GM18520 (cell line): ENCODE data around the gene PBXIP1.

ENCODE experiments used
- ATAC-seq: cut with Tn5 transposase; IDR thresholded peaks from one replicate; pipeline ENCODE4 v1.9.1; 2021; ENCODE audit not compliant: unreplicated experiment

PBXIP1 gene

DNA sequence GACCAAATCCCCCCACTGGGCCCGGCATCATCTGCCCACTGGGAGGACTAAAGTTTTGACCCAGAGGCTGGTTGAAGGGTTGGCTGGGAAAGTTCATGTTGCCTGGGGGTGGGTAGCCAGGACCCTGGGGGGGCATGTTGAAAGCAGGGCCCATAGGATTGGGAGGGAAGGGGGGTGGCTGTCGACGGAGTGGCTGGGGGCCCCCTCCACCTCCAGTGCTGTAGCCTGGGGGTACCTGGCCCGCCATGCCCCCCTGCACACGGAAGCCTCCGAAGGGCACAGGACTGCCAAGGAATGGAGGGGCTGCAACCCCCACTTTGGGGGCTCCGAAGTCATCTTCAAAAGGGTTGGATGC is 3.5 kb upstream of the PBXIP1 start:
- ATAC-seq = no peak

- ATAC-seq = no peak
Measured at GRCh38 chr1:154958681-154959425, 3.0 kb upstream of the PBXIP1 start.

DNA sequence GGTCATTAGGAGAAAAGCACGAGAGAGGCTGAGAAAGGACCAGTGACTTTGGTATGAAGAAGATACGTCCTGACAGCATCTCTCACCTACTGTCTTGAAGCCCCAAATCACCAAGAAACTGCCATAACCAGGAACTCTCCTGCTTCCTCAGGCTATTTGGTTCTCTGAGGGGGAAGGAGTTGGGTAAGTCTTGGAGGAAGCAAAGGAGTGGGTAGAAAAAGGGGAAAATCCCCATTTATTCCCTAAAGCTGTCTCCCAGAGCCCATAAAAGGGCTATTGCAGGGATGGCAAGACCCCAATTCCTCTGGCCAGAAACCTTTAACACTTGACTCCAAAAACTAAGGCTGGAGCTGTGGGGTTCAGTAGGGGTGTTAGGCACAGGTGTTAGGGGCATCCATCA is 2.1 kb upstream of the PBXIP1 start:
- no peak for ATAC-seq

DNA sequence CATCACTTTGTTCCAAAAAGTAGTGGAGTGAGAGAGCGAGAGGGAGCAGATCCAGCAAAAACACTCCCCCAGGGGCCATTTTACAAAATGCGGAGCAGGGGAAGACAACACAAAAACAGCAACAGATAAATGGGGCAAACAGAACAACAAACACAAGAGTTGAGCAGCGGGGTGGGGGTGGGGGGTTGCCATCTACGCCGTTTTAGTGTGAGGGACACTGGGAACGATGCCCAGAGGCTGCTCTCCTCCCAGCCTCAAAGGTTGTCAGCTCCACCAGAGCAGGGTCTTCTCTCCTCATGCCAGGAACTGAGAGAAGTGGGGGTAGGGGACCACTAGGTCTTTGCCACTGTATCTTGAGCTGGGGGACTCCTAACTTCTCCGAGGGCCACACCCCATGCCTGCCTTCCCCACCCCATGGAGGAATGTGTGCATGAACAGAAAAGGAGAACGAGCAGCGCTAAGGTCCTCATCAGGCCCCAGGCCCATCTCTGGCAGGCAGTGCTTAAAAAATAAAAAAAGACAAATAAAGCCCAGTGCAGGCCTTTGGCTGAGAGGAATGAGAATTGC is 1.3 kb upstream of the PBXIP1 start:
- ATAC-seq = no peak

- ATAC-seq = no peak
Measured at GRCh38 chr1:154956544-154956941, 644 bp upstream of the PBXIP1 start.

DNA sequence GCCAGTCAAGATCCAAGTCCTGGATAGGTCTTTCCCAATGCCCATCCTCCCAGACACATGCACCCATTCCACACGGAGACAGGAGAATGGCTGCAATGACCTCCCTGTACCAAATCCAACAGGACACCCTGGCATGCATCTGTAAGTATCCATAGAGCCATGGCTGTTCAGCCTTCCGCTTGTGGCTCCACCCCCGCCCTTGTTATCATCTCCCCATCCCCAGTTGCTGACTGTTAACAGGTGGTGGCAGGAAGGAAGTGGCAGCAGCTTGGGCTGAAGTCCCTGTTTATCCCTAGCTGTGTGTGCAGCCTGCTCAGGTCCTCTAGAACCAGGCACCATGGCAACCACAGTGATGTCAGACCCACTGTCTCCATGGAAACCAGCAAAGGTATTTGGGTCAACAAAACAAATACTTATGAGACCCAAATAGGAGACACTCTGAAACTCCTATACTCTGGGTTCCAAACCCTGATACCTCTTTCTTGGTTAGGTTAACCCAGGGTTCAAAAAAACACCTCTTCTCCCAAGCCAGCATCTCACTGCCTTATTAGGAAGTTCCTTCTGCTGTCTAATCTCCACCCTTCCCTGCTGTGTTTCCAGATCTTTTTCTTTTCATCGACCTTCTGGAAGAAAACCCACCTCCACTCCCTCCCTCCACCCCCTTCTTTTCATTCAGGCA is 721 bp downstream of the PBXIP1 start:
- ATAC-seq = no peak

GRCh38 chr1:154954541-154954940 is 1.4 kb downstream of the PBXIP1 start:
- no peak for ATAC-seq

- no peak for ATAC-seq
Measured at GRCh38 chr1:154953611-154954038, 2.3 kb downstream of the PBXIP1 start.

DNA sequence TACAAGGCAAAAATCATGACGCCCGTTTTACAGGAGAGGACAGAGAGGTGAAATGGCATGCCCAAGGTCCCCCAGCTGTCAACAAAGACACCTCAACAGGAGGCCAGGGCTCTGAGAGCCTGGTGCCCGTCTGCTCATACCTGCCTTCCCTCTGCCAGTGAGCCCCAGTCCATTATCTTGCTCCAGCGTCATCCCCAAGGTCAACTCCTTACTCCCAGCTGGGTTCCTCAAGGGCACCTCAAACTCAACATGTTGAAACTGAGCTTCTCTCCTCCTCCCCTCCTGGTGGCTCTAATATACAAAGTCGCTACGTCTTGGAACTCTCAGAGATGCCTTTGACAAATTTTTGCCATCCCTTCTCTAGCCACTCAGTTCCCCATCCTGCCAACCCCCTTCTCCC is 3.2 kb downstream of the PBXIP1 start:
- ATAC-seq = no peak

DNA sequence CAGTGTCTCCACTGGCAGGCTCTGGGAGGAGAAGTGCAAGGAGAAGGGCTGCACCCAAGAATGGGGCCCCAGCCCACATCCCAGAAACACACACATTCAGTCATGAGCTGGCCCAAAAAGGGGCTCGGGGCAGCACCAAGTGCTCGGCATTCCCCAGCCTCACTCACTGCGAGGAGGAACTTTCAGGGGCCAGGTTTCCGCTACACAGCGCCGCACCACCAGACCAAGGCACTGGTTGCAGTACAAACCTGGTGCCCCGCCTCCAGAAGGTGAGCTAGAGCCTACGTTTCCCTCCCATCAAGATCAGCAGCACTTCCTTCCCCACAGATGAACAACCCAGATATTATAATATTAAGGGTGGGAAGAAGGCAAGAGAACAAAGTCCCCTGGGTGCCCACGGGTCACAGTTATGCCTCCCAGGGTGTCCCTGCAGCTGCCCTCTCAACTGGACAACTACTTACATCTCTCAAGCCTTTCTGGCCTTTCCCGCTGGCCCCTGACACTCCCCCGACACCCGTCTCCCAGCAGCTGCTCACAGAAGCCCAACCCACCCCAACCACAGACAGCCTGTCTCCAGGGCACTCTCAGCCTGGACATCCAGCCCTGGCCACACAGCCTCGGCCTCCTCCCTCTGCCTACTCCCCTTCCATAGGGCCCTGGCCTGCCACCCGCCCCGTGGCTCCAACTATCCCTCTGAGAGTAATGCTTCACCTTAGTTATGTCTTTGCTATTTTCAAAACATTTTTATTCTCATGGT is 3.8 kb downstream of the PBXIP1 start:
- no peak for ATAC-seq

DNA sequence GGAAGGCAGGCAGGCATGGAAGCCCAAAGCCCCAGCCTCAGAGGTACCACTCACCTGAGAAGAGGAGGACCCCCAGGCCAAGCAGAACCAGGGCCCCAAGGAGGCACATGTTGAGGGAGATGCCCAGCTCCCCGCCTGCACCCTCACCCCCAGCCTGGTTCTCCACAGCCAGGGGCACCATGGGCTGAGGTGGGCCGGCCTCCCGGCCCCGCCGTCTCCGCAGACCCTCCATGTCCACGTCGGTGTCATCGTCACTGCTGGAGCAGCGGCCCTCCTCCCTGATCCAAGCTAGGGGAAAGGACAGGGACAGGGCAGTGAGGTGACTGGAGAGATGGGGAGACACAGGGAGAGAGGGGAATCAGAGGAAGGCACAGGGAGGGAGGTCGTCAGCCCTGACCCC is 7.8 kb downstream of the PBXIP1 start:
- ATAC-seq = no peak

GRCh38 chr1:154945962-154946850 is 9.7 kb downstream of the PBXIP1 start:
- no peak for ATAC-seq

DNA sequence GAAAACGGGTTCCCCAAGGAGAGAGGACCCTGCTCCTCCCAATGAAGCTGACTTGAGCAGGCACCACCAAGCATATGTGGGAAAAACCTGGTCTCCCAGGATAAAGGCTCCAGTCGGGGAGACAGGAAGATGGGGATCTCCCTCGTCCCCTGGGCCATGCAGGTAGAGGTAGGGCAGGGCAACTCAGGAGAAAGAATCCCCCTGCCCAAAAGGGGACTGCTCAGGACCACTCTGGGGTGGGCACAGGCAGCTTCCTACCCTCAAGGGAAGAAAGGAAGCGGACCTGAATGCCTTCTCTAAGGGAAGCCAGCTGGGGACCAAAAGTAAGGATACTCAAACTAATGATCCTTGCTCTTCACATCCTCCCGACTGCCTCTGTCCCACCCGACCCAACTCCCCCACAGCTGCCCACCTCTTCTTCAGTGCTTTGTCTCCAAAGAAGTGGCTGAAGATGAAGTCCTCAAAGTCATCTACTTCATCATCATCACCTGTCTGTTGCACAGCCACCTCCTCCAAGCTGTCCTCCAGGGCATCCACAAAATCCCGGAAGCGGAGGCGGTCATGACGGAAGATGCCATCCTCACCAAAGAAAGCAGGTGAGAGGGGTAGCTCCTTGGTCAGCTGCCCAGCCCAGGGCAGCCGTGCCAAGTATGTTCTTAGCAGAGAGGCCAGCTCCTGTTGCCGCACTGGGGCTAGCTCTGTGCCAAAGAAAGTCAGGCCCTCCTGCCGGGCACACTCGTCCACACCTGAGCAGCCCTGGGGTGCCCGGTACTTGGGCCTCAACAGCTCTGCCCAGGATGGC is 10.5 kb downstream of the PBXIP1 start:
- no peak for ATAC-seq

- no peak for ATAC-seq
Measured at GRCh38 chr1:154944401-154945159, 11.3 kb downstream of the PBXIP1 start.

- ATAC-seq = no peak
Measured at GRCh38 chr1:154943649-154944400, 12.1 kb downstream of the PBXIP1 start.

GRCh38 chr1:154941333-154942013 is 14.4 kb downstream of the PBXIP1 start:
- ATAC-seq = no peak

DNA sequence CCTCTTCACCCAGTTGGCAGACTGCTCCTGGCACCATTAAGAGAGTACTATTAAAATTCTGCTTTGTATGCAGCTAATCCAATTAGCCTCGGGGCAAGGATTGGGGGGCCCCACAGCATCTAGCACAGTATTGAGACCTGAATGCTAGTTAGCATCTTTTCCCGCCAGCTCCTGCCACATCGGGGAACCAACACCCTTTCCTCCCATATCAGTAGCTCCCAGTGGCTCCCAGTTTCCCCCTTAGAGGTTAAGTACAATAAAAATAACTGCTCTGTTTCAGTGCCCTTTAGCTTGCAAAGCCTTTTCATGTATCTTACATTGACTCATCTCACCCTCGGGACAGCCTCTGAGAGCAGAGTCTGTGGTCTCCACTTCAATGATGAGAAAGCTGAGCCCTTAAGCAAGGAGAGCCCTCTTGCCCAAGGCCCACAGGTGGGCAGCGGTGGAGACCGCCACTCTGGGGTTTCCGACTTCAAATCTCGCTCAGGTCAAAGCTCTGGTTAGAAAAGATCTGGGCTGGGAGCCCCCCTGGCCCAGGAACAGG is 15.2 kb downstream of the PBXIP1 start:
- ATAC-seq = no peak

GRCh38 chr1:154940213-154940560 is 15.7 kb downstream of the PBXIP1 start:
- no peak for ATAC-seq
